Stimulated activated CD8-positive, alpha-beta memory T cell treated with anti-CD3 and anti-CD28 coated beads, Interleukin-15, amount 100 ng/mL, for 48 hours (primary cell): ENCODE measurements around the gene TGM2.
A peak's percentile ranks its signal among the peaks of the same experiment; 100 is the strongest.
"Not testable (repeated sequence)": the region's sequence is repeated elsewhere in the genome, so short reads cannot be mapped to it uniquely, and the experiment has no call there.

Experiments
- DNase-seq, 2 donors: peaks; one replicate each; pipeline ENCODE4 v3.0.0-alpha.2; 2020; ENCODE audit warnings: low read depth in 2 of 2

The TGM2 gene

DNA sequence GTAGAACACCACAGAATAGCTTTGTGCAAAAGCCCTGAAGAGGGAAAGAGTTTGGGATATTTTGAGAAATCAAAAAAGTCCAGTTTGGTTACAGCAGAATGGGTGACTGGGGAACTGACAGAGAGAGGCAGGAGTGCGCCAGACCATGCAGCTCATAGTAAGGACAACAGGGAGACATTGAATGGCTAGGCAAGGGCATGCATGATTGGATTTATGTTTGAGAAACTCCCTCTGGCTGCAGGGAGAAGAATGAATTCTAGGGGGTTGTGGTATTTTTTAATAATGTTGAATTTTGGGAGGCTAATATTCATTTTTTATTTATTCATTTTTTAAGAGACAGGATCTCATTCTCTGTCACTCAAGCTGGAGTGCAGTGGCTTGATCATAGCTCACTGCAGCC lies 49.9 kb downstream of the TGM2 start:
- no peak for DNase-seq

DNA sequence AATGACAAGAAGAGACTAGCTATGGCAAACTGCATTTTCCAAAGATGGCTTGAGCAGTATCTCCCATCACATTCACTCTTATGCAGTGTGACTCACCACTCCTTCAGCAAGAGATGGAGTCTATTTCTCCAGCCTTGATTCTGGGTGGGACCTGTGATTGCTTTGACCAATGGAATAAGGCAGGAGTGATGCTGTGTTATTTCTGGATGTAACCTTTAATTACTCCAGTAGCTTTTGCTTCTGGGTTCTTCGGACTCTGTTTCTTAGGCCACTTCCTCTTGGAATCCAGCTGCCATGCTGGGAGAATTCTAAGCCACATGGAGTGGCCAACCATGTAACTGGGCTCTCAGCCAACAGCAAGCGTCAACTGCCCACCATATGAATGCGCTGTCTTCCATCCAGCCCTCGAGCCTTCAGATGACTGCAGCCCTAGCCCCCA lies 50.7 kb downstream of the TGM2 start:
- DNase-seq = no peak

DNA sequence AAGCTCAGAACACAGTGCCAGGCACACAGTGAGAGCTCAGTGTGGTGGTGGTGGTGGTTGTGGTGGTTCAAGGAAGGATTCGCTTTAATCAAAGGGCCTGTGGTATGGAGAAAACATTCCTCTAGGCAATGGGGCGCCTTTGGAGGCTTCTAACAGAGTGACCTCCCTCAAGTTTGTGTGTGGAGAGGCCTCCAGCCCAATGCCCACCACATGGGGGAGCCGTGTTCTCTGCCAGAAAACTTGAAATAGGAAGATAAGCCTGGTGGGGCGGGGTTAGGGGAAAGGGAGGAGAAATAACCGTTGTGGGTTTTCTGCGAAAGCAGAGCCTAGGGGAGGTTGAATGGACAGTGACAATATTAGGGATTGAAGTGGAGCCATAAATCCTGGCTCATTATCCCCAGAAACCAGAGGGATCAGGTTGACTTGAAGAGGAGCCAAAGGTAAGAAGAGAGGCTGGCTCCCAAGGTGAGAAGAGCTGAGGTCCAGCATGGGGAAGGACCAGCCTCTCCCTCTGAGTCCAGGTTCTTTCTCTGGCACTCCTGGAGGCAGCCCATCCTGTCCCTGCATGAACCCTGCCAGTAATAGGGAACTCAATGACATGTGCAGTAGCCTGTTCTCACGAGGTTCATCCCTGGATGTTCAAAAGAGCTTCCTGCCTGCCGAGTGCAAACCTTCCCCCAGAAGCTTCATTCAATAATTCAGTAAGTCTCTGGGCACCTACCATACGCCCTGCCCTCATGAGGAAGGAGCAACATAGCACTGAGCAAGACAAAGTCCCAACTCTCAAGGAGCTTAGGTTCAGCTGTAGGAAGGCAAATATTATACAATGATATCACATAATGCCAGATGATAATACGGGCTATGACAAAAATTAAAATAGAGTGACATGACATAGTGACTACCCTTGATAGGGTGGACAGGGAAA lies 51.4 kb downstream of the TGM2 start:
- no peak for DNase-seq

DNA sequence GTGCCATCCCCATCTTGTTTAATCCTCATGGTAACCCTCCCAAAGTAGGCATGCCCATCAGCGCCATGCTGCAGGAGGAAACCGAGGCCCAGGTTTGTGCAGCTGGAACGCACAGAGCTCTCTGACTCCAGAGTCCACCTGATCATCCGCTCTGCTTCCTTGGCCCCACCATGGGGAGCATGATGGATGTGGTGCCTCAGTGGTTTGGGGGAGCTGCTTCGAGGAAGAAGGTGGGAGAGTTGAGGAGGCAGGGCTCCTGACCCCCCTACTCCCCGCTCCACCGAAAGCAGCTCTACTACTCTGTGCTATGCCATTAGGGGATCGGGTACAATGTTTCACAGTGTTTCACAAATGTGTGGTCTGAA lies 52.2 kb downstream of the TGM2 start:
- no peak for DNase-seq

DNA sequence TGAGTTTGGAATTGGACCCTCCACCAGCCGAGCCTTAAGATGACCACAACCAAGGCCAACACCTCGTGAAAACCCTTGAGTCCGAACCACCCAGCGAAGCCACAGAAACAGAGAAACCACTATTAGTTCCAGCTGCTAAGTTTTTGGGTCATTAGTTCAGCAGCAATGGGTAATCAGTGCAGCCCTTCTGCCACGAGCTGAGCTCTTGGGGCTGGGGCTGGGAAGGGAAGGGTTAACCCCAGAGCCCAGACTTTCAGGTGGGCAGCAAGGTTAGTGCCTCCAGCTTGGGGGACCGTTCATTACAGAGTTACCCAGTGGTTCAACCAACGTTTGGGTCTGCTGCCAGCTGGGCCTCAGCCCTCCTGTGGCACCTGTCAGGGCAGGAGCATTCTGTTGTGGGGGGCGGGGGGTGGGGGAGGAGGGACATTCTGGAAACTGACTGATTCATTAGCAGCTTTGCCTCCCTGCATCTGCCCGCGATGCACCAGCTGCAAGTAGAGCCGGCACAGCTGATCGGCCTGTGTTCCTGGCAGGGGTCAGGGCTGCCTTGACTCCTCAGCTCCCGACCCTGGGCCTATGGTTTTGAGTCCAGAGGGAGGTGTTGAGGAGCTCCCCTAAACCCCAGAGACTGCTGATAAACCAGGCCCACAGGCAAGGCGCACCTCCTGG lies 52.7 kb downstream of the TGM2 start:
- no peak for DNase-seq

DNA sequence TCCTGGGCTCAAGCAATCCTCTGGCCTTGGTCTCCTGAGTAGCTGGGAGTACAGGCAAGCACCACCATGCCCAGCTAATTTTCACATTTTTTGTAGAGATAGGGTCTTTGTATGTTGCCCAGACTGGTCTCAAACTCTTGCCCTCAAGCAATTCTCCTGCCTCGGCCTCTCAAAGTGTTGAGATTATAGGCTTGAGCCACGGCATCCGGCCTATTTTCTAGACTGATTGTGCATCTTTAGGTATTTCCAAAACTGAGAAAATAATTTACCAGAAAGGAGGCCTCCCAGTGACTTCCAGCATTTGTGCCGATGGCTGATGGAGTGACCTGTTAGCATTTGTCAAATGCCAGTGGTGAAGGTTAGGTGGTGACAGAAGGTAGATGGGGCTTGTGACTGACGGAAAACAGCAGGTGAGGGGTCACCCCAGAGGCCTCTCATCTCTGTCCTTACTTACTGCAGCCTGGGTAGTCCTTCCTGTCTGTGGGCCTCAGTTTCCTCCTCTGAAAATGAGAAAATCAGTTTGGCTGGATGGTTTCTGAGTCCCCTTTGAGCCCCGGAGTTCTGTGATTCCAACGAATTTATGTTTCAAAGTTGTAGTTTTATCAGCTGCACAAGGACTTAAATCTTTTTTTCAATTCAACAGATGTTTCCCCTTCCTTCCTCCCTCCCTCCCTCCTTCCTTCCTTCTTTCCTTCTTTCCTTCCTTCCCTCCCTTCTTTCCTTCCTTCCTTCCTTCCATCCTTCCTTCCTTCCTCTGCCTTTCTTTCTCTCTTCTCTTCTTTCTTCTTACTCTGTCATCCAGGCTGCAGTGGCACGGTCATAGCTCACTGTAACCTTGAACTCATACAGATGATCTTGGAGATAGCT lies 53.5 kb downstream of the TGM2 start:
- DNase-seq = no peak

DNA sequence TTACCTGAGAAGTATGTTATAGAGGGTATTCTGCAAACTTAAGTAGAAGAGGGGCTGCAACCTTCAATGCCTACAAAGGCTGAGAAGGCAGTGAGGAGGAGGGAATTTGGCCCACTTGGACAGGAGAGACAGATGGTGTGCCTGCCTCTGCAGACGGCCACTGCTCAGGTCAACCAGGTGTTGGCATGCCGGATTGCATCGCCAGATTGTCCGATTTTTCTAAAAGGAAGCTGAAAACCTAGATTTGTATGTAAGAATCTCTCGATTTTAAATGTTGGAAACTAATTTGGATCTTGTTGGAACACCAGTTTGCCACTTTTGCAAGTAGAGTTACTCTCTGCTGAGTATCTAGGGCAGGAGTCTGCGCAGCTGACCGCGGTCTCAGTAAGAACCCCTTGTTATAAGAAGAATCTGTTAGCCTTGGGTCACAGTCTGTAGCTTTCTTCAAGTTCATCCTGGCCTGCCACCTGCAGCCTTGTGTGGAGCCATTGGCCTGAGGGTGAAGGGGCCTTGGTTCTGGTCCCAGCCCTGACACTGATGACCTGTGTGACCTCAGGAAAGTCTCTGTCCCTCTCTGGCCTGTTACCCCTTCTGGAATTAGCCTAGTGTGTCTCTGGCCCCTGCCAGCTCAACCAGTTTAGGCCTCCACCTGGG lies 54.4 kb downstream of the TGM2 start:
- no peak for DNase-seq

DNA sequence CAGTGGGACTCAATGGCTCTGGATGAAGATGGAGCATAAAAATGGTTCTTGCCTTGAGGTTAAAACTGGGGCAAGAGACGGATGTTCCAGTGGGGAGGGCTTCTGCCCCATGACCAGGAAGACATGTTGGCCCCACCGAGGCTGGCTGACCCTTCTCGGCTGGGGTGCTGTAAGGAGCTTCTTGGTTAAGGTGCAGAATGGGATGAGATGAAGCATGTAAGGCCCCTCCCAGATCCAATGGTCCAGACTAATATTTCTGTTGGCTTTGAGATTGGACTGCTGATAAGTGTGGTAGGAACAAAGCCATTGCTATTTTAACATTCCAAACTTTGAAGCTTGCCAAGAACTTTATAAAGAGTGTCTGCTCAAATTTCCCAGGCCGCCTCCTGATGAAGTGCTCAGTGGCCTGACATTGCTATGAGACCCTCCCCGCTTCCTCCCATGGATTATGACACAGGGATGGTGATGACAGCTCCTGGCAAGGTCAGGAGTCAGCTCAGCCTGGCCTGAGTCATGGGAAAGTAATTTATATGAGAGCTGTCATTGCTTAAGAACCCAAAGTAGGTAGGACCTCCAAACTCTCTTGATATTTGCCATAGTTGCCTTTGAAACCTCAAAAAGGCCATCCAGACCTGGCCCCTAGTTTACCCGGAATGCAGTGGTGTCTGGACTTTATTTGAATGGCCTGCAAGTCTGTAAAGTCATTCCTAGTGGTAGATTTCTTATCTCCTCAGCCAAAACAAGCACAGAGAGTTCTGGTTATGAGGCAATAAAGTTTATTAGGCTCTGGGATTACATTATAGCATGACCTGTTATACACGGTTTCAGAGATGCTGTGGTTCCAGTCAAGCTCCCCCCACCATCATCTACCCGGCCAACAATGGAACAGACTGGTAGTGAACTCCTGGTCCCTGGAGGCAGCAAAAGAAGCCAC lies 55.2 kb downstream of the TGM2 start:
- DNase-seq = no peak

DNA sequence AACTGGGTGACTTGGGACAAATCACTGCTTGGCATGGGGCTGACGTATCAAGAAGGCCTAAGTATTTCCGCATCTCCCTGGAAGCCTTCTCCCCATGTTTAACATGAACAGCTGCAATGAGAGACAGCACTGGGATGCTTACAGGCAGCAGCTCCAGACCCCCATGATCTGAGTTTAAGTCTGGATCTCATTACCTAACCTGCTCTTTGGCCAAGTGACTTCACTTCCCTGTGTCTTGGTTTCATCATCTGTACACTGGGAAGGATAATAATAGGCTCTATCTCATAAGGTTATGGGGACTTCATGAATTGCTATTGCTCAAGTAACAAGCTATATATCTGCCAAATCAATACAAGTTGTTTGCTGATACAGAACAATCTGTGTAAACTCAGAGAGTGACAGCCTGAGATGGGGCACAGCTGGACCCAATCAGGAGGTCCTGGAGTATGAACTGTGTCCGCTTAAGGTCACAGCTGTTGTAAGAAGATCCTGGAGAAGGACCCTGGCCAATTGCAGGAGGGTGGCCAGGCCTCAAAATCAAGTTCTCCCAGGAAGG lies 56.0 kb downstream of the TGM2 start:
- DNase-seq = no peak

DNA sequence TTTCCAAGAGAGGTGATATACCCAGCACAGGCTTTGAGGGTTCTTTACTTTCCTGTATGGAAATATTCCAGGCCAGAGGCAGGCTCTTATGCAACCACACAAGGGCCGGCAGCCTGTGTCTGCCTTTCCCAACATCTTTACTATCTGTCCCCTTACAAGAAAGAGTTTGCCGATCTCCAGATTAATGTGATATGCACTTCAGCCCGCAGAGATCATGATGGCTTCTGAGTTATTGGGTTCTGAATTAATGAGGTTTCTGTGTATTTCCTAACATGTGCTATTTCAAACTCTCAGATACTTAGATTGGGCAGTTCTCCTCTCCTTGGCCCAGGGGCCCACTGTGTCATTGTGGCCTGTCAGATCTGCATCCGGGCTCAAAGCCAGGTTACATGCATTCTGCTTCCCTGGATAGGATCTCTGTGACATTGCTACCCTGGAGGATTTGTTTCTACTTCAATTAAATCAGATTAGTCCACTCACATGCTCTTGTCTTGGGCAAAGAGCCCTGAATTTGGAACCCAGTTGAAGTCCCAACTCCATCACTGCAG lies 56.6 kb downstream of the TGM2 start:
- no peak for DNase-seq

DNA sequence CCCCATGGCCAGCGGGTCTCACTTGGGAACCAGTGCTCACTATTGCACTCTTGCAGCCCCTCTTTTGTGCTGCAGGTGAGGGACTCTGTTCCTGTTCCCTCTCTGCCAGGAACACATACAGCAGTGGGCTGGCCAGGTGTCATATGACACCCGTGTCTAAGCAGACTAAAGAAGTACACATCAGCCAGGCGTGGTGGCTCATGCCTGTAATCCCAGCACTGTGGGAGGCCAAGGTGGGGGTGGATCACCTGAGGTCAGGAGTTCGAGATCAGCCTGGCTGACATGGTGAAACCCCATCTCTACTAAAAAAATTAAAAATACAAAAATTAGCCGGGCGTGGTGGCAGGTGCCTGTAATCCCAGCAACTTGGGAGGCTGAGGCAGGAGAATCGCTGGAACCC lies 57.2 kb downstream of the TGM2 start:
- not testable (repeated sequence) for DNase-seq

DNA sequence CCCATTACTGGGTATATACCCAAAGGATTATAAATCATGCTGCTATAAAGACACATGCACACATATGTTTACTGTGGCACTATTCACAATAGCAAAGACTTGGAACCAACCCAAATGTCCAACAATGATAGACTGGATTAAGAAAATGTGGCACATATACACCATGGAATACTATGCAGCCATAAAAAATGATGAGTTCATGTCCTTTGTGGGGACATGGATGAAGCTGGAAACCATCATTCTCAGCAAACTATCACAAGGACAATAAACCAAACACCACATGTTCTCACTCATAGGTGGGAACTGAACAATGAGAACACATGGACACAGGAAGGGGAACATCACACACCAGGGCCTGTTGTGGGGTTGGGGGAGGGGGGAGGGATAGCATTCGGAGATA lies 57.7 kb downstream of the TGM2 start:
- not testable (repeated sequence) for DNase-seq

DNA sequence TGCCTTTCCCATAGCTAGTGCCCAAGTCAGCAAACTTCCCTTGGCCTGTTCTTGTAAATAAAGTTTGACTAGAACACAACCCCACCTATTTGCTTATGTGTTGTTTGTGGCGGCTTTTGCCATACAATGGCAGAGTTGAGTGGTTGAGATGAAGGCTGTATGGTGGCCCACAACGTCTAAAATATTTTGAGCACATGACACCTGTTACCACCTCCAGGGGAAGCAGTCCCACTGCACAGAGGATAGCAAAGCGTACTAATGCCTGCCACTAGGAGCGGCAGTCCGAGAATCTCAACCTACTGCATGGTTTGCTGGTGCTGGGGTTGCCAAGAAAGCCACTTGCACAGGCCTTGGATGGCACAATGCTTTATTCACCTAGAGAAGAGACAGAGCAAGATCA lies 58.6 kb downstream of the TGM2 start:
- DNase-seq = no peak

DNA sequence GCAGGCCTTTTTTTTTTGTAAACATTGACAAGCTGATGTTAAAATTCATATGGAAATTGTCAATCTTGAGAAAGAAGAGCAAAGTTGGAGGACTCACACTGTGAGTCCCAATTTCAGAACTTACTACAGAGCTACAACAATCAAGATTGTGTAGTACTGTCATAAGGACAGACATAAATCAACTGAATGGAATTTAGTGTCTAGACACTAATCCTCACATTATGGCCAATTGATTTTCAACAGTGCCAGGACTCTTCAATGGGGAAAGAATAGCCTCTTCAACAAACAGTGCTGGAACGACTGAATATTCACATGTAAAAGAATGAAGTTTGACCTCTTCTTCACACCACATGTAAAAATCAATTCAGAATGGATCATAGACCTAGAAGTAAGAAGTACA lies 60.8 kb downstream of the TGM2 start:
- DNase-seq = no peak

DNA sequence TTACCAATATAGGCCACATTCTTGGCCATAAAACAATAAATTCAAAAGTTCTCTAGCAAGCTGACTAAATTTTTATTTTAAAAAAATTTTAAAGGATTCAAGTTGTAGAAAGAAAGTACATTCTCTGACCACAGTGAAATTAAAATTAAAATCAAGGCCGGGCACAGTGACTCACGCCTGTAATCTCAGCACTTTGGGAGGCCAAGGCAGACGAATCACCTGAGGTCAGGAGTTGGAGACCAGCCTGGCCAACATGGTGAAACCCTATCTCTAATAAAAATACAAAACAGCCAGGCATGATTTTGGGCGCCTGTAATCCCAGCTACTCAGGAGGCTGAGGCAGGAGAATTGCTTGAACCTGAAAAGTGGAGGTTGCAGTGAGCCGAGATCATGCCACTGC lies 62.9 kb downstream of the TGM2 start:
- not testable (repeated sequence) for DNase-seq

DNA sequence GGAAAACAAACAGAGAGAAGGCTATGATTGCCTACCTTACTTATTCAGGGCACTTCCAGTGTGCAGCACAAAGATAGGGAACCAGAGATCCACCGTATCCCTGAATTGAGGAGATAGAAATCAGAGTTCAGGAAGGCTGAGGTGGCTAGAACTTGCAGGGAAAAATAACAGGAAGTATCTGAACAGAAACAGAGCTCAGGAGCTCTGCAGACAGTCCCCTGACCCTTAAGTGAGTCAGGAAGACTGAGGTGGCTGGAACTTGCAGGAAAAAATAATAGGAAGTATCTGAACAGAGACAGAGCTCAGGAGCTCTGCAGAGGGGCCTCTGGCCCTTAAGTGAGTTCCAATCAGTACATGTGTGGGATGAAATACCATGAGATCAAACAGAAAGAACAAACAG lies 66.1 kb downstream of the TGM2 start:
- no peak for DNase-seq

DNA sequence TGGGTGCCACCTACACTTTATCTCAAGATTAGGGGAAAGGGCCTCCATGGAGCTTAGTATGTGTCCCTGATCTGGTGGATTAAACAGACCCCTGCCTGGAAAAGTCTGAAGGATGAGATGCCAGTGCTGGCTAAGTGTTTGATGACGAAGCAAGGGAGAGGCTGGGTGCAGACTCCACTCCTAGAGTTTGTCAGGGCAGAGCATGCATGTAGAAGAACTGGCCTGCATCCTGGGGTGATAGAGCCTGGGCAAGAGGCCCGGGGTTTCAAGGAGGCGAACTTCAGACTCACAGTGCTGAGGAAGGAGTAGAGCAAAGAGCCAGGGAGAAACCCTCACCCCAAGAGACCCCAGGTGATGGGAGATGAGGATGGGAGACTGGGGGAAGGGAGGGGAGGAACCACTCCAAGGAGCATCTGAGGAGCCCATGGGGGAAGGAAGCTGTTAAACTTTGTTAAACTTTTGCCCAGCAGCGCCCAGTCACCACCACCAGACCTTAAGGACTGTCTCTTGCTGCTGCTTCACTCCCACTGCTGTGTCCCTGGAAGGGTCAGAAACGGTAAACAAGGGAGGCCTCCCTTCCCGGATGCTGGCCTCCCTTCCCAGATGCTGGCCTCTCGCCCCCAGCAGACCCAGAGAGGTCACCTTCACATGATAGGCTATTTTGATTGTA lies 69.9 kb downstream of the TGM2 start:
- no peak for DNase-seq

DNA sequence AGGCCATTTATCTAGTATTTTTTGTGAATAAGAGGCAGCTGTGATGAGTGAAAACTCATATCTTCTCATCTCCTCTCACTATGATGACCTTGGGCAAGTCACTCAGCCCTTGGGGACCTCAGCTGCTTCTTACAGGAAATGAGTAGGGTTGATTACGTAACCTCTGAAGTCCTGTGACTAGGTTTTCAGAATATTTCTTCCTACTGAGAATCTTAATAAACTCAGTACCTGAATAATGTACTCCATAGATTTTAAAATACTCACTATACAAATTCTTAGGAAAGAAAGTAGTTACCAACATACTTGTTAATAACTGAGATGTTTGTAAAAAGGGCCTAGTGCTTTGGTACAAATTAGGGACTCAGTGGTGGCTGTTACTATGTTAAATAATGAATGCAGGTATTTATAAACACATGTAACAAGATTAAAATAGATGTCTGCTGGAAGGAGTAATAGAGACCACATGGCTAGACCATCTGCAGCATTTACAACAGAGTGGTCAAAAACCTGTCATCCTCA lies 70.6 kb downstream of the TGM2 start:
- peak in 1 of 2 donors; percentile 11 for DNase-seq

DNA sequence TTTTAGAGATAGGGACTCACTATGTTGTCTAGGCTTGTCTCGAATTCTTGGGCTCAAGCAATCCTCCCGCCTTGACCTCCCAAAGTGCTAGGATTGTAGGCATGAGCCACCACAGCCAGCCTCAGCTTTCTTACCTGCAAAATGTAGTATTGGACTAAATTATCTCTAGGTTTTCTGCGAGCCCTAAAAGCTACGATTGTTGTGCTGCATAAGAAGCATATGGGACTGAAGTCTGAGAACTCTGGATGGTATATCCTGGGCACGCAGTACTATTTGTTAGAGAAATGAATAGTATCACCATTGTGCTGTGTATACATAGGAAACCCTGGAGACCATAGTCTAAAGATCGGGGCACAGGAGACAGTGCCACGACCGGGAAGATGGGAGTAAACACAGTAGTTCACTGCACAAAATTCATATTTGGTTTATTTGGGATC lies 71.4 kb downstream of the TGM2 start:
- no peak for DNase-seq
